HG03095 (cell line): ENCODE measurements around the gene FNDC3A.
"Not testable (repeated sequence)": the region's sequence is repeated elsewhere in the genome, so short reads cannot be mapped to it uniquely, and the experiment has no call there.

Source experiments
- ATAC-seq: cut with Tn5 transposase; IDR thresholded peaks from one replicate; pipeline ENCODE4 v1.9.1; 2021; ENCODE audit warnings: moderate library complexity; ENCODE audit not compliant: unreplicated experiment

Gene FNDC3A

DNA sequence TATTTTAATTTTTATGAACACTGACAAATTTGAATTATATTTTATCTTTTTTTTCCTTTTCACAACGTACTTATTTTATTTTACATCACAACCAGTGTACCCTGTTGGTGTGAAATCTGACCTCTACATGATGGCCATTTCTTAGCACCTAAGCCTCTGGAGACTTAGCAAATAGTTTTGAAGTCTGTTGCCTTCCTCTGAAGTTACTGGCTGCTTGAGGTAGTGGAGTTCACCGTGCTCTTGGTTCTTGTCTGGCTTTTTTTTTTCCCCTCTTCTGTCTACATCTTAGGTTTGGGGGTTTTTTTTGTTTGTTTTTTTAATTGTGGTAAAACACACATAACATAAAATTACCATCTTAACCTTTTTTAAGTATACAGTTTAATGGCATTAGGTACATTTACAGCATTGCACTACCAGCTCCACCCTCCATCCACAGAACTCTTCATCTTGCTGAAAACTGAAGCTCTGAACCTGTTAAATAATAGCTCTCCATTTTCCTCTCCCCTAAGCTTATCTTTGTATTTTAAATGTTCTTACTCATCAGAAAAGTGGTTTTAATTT is 150.3 kb downstream of the FNDC3A start:
- ATAC-seq, result no peak

DNA sequence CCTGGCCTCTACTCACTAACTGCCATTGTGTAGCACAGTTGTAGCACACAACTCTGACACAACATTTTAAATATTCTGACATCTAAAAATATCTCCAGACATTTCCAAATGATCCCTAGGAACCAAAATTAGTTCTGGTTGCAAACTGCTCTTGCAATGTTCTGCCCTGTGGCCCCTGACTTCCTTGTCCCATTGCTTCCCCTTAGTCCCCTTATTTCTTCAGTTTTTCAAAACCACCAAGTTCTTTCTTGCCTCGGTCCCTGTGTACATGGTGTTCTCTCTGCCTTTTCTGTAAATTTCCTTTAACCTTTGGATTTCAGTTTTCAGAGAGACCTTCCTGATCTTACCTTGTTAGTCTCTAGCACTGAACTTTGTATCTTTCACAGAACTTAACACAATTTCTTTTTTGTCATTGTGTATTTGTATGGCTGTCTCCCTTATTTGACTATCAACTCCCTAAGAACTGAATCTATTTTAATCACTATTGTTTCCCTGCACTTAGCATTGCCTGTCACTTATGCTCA is 156.8 kb downstream of the FNDC3A start:
- no peak for ATAC-seq

GRCh38 chr13:49134305-49134704 is 158.6 kb downstream of the FNDC3A start:
- ATAC-seq, result no peak

- ATAC-seq, result not testable (repeated sequence)
These were observed 161.5 kb downstream of the FNDC3A start for GRCh38 chr13:49137138-49137643.

DNA sequence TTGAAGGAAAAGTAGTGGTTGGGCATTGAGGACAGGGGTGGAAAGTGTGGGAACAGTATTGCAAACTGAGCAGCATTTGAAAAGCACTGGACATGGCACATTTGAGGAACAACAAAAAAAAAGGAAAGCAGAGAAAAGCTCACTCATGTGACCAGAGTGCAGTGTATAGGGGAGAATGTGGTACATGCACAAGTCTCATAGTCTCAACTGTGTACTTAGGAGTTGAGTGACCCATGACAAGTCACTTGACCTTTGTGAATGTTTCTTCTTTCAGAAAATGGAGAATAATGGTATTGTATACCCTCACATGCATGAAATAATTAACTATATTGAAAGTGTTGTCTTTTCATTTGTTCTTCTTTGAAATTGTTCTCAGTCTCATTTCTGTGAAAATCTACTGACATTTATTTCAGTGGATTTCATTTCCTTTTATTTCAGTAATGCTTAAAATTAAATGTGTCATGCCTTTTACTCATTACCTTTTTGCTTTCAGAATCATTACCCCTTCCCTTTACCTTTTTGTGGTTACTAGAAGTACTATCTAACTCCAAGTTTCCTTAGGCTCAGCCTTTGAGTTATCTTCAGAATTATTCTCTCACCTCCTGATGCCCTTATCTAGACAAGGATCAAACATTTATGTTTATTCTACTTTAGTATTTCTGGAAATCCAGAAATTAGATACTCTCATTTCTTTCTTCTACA is 165.3 kb downstream of the FNDC3A start:
- ATAC-seq, result no peak

- ATAC-seq, result no peak
These were observed 171.2 kb downstream of the FNDC3A start for GRCh38 chr13:49146950-49147355.

DNA sequence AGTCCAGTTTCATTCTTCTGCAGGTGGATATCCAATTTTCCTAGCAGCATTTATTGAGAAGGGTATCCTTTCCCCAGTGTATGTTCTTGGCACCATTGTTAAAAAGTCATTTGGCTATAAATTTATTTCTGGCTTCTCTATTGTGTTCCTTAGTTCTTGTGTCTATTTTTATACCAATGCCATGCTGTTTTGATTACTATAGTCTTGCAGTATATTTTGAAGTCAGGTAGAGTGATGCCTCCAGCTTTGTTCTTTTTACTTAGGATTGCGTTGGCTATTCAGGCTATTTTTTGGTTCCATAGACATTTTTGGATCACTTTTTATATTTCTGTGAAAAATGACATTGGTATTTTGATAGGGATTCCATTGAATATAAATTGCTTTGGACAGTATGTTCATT is 172.7 kb downstream of the FNDC3A start:
- no peak for ATAC-seq

GRCh38 chr13:49157955-49158584 is 182.4 kb downstream of the FNDC3A start:
- ATAC-seq, result not testable (repeated sequence)

- ATAC-seq, result not testable (repeated sequence)
These were observed 187.4 kb downstream of the FNDC3A start for GRCh38 chr13:49163162-49163561.

DNA sequence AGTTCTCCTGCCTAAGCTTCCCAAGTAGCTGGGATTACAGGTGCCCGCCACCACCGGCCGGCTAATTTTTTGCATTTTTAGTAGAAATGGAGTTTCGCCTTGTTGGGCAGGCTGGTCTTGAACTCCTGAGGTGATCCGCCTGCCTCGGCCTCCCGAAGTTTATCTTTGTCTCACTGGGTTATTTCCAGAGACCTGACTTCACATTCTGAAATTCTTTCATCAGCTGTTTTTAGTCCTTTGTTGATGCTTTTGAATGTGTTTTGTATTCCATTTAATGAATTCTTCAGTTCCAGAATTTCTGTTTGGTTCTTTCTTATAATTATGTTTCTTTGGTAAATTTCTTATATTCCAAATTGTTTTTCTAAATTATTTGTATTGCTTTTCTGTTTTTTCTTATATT is 189.0 kb downstream of the FNDC3A start:
- ATAC-seq, result no peak

- ATAC-seq, result no peak
These were observed 190.4 kb downstream of the FNDC3A start for GRCh38 chr13:49165798-49166752.

- ATAC-seq, result no peak
These were observed 195.6 kb downstream of the FNDC3A start for GRCh38 chr13:49171359-49171758.

DNA sequence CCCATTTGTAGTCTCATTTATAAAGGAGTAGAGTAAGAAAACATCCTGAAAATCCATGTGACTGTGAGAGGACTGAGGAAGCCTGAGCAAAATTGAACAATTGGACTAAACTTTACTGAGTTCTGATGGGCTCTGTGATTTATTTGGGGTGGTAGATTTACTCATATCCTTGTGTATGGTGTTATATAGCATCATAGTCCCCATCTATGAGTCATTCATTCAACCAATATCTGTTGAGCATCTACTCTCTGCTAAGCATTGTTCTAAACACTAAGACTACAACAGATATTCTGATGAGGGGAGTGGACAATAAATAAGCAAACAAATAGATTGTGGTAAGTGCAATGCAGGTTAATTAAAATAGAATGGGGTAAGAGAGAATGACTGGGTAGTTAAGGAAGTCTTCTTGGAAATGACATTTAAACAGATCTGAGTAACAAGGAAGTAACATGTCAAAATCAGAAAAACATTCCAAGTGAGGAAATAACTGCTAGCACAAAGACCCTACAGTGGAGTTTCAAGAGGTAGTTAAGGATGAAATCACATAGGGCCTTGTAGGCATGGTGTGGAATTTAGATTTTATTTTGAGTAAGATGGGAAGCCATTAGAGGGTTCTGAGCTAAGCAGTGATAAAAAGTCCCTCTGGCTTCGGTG is 208.1 kb downstream of the FNDC3A start:
- ATAC-seq, result no peak

GRCh38 chr13:49184621-49185020 is 208.9 kb downstream of the FNDC3A start:
- no peak for ATAC-seq

DNA sequence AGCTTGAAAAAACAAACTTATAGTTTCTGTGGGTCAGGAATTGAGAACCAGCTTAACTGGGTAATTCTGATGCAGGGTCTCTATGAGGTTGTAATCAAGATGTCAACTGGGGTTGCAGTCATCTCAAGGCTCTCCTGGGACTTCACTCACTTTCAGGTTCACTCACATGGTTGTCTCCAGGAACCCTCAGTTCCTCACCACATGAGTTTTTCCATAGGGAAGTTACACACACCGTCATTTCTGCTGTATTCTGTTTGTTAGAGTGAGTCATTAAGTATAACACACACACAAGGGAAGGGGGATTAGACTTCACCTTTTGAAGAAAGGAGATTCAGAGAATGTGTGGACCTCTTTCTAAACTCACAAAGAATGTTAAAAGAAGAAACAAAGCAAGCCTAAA is 209.6 kb downstream of the FNDC3A start:
- no peak for ATAC-seq

DNA sequence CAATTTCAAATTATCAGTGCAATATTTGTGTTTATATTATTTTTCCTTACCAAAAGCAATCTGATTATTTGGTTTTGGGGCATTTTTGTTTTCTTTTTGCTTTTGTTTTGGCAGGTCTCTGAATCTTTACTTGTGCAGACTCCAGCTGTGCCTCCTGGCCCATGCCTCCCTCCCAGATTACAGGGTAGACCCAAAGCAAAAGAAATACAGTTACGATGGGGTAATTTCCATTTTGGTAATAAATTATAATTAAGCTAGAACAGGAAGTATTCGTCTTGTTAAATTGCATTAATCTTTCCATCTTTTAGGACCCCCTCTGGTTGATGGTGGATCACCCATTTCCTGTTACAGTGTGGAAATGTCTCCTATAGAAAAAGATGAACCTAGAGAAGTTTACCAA is 215.2 kb downstream of the FNDC3A start:
- ATAC-seq, result no peak

GRCh38 chr13:49206641-49207040 is 230.9 kb downstream of the FNDC3A start:
- ATAC-seq, result no peak

DNA sequence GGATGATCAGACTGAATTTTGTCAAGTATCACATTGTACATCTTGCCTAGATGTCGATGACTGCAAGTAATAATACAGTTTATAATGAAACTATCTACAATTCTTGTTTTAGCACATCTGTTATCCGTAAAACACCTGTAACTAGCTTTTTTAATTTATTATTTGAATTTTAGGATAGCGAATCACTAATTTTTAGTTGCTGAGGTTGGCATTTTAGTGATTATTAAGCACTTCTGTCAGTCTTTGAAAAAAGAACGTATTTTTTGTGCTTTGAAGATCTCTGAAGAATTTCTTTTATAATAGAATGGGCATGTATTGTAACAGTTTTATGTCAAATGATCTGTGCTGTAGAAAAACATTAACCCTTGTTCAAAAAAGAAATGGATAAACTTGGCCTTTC is 232.9 kb downstream of the FNDC3A start:
- no peak for ATAC-seq

- no peak for ATAC-seq
These were observed 234.4 kb downstream of the FNDC3A start for GRCh38 chr13:49210114-49210513.

DNA sequence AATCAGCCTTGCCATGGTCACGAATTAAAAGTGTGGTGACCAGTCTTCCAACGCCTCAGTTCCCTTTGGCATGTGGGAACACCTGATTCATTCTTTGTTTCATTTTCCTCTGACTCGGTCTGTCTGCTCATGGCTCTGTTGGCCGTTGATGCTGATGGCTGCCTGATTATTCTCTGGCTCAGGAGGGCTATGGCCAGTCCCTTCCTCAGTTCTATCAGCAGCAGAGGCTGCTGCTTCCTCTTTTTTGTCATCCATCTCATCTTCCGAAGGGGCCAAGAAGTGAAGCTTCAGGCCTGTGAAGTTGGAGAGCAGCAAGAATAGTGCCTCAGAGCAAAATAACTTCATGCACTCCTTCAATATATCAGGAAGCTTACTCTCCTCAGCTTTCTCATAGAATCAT is 235.0 kb downstream of the FNDC3A start:
- ATAC-seq, result no peak
